HG02973 (cell line): ENCODE data around the gene JSRP1.

Experiments used
- ATAC-seq: cut with Tn5 transposase; IDR thresholded peaks from one replicate; pipeline ENCODE4 v1.9.1; 2021; ENCODE audit warnings: moderate library complexity; ENCODE audit not compliant: unreplicated experiment

The JSRP1 gene

DNA sequence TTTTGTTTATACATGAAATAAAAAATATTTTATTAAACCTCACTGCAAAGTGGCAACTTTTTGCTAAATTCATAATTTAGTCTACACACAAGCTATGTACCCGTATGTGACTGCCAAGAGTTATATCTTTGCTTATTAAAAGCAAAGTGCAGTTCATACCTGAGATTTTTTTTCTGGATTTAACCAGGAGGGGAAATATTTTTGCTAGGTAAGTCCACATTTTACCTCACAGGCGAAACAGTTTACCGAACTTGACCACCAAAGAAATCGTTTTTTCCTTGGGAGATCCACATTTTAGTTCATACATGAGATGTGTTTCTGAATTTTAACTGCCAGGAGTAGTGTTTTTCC is 12.2 kb upstream of the JSRP1 start:
- no peak for ATAC-seq

DNA sequence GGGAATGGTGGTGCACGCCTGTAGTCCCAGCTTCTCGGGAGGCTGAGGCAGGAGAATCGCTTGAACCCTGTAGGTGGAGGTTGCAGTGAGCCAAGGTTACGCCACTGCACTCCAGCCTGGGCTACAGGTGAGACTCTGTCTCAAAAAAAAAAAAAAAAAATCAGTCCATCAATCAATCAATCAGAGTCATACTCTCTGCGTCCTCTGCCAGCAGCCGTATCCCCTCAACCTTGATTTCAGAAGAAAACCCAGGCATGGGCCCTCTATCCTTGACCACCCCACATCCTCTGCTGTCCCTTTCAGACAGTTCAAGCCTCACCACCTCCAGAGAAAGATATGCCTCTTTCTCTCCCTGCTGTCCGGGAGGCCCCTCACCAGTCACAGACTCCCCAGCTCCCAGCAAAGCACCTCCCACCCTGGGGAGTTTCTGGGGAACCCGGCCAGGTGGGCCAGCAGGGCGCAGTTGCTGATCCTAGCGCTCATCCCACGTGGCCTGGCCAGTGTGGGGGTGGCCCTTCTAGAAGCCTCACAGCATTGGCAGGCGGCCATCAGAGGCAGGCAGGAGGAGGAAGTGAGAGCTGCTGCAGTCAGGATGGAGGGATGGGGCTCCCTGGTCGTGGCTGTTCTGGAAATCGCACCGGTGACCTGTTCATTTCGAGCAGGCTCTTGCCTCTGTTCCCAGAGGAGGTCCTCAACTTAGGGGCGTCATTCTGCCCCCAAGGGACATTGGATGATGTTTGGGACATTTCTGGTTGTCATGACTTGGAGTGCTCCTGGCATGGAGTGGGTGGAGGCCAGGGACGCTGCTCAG is 10.2 kb upstream of the JSRP1 start:
- no peak for ATAC-seq

DNA sequence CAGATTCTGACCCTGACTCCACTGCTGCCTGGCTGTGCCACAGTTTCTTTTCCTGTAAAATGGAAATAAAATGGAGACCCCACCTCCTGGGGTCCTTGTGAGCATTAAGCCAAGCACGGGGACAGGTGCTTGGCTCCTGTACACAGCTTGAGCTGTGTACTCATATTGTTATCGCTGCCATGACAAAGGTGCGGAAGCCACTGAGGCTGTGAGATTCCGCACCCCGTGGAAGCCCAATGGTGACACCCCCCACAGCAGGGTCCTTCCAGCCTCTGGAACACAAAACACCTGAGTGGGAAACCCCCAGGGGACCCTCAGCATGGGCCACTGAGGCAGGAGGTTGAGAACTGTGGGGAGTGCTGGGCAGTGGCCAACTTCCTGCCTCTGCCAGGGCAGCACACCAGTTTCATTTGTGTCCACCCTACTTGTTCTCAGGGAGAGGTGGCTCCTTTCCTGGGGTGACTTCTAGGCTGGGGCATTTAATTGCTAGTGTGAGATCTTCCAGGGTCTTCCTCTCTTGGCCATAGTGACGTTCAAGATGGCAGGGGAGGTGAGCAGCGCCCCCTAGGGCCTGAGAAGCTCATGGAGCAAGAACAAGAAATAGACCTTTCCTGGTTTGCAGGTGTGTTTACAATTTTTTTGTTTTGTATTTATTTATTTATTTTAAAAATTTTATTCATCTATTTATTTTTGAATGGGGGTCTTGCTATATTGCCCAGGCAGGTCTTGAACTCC is 5.4 kb upstream of the JSRP1 start:
- no peak for ATAC-seq

DNA sequence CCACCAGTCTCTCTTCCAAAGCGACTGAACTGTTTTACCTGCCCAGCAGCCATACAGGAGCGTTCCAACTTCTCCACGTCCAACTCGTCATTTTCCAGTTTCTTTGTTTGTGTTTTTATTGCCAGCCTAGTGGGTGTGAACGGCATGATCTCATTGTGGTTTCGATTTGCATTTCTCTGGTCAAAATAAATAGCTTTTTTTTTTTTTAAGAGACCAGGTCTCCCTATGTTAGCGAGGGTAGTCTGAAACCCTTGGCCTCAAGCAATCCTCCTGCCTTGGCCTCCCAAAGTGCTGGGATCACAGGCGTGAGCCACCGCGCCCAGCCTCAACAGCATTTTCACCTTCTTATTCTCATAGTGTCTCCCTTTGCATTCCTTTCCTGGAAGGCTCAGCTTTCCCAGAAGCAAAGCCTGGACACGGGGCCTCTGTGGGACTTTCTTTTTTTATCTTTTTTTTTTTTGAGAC is 4.2 kb upstream of the JSRP1 start:
- no peak for ATAC-seq

DNA sequence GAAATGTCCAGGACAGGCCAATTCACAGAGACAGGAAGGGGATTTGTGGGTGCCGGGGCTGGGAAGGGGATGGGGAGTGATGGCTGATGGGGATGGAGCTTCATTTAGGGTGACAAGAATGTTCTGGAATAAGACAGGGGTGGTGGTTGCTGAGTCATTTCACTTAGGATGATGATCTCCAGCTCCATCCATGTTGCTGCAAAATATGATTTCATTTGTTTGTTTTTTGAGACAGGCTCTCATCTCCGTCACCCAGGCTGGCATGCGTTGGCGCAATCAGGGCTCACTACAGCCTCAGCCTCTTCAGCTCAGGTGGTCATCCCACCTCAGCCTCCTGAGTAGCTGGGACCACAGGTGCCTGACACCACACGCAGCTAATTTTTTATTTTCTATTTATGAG is 3.1 kb upstream of the JSRP1 start:
- ATAC-seq, result no peak

DNA sequence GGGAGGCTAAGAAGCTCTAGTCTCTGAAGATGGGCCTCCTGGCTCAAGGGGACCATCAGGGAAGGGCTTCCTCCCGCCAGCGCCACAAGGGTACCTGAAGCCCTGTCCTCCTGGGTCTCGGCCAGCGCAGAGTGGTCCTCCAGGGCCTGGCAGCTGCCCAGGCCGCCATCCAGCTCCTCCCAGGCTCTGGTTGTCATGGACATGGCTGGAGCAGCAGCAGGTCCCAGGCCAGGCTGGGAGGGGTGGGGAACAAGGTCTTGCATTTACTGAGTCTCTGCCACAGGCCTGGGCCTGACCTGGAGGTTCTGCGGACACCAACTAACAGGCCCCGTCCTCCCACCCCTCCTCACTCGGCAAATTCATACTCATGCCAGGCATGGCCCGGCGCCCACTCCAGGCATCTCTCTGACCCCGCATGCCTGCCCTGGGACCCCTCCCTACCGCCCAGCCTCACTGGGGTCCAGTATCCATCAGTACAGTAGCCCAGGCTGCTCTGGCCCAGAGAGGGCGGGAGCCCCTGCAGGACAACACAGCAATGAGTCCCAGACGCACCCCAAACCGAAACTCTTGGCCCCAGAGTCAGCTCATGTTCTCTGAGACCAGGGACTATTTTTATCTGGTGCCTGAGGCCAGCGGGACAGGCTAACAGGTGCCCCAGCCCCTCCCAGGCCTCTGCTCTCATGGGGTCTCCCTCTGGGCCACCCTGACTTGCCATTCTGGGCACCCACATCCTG is 938 bp downstream of the JSRP1 start:
- ATAC-seq, result no peak

DNA sequence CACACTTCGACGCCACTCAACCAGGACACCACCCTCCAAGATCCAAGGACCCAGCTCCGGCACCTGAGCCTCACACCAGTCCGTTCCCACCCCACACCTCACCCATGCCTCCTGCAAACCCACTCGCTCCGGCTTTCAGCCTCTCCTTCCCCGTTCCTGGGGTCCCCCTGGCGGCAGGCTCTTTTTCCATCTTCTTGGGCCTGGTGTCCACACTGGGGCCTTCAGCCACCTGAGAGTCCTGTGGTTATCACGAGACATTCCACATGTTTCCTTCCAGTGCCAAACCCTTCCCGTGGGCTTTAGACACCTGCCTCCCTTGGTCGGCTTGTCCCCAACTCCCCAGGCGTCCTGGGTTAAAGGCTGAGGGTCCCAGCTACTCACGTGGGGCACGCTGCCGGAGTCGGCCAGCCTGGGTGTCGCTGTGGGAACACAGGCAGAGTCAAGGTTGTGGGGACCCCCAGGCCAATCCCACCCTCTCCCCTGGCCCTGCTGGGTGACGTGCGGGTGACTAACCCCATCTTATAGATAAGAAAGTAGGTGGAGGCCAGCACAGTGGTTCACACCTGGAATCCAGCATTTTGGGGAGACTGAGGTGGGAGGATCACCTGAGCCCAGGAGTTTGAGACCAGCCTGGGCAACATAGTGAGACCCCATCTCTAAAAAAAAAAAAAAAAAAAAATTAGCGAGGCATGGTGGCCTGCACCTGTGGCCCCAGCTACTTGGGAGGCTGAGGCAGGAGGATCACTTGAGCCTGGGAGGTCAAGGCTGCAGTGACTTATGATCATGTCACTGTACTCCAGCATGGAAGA is 1.9 kb downstream of the JSRP1 start:
- no peak for ATAC-seq

DNA sequence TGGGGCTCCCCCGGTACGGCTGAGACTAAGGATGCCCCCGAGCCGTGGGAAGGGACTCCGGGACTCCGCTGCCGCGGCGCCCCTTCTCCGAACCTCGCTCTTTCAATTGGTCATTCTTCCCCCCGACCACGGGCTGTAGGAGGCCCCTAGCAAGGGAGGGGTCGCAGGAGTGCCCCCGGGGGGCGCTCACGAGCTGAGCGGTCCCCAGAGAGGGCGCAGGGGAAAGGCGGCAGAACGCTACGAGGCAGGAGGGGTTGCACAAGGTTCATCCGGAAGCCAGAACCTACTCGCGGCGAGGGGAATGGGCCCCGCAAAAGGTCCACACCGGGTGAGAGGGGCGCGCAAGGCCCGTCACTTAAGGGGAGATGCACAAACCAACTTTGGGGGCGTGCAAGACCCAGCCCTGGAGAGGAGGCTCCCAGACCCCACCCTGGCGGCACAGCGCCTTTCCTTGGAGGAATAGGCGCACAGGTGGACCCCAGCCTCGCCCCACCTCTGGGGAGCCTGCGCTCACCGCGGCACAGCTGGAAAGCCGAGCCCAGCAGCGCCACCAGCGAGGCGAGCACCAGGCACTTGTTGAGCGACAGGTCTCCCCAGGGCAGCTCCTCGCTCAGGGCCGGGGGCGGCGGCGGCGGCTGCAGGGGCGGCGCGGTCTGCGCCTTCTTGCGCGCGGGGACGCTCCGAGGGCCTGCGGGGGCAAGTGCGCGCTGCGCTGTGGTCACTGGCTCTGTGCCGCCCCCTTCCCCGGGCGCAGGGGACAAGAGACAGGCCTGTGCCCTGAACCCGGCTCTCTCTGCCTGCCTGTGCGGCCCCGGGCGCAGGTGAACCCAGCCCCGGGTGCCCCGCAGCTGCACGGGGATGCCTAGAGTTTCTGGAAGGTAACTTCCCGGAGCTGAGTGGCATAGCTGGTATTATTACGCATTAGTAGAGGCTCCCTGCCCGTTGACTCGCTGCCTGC is 2.8 kb downstream of the JSRP1 start:
- no peak for ATAC-seq

DNA sequence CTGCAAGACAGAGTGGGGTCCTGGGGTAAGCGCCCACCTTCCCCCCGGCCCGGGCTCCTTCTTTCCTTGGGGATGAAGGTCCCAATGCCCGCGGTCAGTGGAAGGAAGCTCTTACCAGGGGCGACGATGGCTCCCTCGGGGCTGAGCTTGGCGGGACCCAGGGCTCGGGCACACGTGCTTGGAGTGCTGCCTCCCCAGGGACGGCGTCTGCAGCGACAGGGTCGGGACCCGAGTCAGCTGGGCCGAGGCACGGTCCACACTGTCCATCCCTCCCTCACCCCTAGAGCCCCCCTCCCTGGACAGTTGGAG is 3.5 kb downstream of the JSRP1 start:
- ATAC-seq, result no peak

DNA sequence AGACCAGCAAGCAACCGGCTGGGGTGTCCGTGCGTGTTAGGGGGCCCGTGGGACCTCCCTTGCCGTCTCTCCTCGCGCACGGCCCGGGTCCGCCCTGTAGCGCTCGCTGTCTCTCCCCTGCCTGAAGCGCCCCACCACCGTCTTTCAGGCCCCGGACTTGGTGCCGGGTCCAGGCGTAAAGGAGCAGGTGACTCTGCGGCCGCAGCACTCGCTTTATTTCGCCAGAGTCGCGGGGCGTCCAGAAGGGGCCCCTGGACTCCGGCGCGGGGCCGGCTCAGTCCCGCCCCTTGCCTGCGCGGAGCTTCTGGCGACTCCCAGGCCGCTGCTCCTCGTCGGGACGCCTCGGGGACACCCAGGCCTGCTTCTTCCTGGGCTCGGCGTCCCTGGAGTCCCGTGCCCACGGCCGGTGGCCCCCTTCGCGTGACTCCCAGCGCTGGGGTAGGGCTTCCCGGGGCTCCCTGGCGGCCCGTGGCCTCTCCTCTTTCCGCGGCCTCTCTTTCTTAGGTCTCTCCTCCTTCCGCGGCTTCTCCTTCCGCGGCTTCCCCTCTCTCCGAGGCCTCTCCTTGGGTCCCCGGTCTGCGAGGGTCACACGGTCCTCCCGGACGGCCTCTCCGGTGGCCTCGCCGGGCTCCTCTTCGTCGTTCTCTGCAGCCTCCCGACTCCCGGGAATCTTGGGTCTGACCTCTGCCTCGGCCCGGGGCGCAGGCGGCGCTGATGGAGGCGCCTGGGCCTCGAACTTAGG is 4.0 kb downstream of the JSRP1 start:
- ATAC-seq, result no peak

DNA sequence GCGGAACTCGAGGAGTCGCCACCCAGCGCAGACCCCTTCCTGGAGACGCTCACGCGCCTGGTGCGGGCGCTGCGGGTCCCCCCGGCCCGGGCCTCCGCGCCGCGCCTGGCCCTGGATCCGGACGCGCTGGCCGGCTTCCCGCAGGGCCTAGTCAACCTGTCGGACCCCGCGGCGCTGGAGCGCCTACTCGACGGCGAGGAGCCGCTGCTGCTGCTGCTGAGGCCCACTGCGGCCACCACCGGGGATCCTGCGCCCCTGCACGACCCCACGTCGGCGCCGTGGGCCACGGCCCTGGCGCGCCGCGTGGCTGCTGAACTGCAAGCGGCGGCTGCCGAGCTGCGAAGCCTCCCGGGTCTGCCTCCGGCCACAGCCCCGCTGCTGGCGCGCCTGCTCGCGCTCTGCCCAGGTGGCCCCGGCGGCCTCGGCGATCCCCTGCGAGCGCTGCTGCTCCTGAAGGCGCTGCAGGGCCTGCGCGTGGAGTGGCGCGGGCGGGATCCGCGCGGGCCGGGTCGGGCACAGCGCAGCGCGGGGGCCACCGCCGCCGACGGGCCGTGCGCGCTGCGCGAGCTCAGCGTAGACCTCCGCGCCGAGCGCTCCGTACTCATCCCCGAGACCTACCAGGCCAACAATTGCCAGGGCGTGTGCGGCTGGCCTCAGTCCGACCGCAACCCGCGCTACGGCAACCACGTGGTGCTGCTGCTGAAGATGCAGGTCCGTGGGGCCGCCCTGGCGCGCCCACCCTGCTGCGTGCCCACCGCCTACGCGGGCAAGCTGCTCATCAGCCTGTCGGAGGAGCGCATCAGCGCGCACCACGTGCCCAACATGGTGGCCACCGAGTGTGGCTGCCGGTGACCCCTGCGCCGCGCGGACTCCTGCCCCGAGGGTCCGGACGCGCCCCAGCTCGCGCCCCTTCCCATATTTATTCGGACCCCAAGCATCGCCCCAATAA is 4.8 kb downstream of the JSRP1 start:
- ATAC-seq, result no peak

DNA sequence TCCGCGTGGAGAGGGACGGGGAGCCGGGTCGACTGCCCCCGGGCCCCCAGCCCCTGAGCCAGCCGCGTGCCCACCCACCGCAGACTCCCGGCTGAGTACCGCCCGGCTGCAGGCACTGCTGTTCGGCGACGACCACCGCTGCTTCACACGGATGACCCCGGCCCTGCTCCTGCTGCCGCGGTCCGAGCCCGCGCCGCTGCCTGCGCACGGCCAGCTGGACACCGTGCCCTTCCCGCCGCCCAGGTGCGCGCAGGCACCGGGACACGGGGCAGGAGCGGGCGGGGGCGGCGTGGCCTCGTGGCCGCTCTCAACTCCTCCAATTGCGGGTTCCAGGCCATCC is 5.5 kb downstream of the JSRP1 start:
- ATAC-seq, result no peak

DNA sequence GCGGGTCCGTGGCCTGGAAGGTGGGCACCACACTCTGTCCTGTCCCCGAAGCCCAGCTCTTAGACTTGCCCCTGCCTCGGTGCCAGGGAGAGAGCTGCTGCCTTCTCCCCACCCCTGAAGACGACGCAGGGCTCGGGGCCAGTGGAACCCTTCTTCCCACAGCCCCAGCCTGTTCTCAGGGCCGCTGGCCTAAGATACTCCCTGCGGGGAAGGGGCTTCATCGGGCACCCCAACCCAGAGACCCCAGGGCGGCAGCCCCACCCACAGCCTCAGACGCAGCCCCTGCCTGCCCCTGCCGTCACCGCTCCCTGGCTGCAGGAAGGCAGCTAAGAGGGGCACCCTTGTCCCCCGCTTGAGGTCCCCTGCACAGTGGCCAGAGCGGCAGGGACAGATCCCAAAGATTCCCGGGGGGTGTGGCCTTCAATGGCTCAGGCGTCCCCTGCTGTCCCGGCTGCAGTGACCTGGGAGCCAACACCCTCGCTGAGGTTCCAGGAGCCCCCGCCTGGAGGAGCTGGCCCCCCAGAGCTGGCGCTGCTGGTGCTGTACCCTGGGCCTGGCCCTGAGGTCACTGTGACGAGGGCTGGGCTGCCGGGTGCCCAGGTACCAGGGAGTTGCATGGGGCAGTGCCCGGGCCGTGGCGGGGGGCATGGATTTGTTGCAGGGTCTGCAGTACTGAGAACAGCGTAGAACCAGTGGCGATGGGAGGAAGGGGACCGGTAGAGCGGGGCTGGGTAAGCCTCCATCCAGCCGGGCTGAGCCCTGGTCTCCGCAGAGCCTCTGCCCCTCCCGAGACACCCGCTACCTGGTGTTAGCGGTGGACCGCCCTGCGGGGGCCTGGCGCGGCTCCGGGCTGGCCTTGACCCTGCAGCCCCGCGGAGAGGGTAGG is 6.1 kb downstream of the JSRP1 start:
- no peak for ATAC-seq

DNA sequence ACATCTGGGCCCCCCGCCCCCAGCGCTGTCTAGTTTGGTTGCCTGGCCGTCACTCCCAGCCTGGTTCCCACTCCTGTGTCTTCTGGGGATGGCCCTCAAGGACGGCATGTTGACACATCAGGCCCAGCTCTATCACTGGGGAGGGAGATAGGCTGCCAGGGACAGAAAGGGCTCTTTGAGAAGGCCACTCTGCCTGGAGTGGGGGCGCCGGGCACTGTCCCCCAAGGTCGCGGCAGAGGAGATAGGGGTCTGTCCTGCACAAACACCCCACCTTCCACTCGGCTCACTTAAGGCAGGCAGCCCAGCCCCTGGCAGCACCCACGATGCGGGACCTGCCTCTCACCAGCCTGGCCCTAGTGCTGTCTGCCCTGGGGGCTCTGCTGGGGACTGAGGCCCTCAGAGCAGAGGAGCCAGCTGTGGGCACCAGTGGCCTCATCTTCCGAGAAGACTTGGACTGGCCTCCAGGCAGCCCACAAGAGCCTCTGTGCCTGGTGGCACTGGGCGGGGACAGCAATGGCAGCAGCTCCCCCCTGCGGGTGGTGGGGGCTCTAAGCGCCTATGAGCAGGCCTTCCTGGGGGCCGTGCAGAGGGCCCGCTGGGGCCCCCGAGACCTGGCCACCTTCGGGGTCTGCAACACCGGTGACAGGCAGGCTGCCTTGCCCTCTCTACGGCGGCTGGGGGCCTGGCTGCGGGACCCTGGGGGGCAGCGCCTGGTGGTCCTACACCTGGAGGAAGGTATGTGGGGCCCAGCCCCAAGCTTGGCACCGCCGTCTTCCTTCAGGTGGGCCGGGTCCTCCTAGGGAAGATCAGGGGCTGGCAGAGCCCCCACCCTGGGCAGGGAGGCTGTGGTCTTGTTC is 7.0 kb downstream of the JSRP1 start, which contains the start of gene AMH:
Gene AMH, plus strand, starts transcription at position 314 of the 857 bp plus-strand sequence. Its CDS starts 10 bp downstream, at position 324.
- no peak for ATAC-seq

DNA sequence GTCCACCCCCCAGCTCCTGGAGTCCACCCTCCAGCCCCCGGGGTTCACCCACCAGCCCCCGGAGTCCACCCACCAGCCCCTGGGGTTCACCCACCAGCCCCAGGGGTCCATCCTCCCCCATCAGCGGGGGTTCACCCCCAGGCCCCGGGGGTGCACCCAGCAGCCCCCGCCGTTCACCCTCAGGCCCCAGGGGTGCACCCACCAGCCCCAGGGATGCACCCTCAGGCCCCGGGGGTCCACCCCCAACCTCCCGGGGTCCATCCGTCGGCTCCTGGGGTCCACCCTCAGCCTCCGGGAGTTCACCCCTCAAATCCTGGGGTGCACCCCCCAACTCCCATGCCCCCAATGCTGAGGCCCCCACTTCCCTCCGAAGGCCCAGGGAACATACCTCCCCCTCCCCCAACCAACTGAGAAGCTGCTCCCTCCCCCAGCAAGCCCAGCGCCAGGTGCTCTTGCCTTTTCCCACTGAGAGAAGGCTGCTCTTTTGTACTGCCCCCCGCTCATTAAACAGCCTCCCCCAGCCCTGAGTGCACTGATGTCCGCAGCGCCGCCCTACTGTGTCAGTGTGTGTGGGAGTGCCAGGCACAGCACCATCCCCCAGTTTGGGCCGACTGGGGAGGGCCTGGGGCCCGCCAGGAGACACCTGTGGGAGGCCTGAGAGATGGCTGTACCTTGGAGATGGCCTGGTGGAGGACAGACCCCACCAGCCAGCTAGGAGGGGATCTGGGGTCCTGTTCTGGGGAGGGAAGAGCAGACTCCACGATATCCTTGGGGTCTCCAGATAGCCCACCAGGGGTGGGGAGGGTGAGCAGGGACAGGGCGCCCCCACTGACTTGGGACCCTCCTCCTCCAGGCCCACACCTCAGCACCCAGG is 7.8 kb downstream of the JSRP1 start:
- no peak for ATAC-seq
